ENCODE data around the gene CT83.

CT83 gene

GRCh38 chrX:116449156-116449555 lies 13.6 kb downstream of the CT83 start:
- CTCF ChIA-PET = interaction anchor here (0.6 kb wide), 1 partner anchor 461 kb away, joined by 3 read pairs; no protein-coding TSS in a partner anchor
- TF ChIP-seq, protein P1, sequence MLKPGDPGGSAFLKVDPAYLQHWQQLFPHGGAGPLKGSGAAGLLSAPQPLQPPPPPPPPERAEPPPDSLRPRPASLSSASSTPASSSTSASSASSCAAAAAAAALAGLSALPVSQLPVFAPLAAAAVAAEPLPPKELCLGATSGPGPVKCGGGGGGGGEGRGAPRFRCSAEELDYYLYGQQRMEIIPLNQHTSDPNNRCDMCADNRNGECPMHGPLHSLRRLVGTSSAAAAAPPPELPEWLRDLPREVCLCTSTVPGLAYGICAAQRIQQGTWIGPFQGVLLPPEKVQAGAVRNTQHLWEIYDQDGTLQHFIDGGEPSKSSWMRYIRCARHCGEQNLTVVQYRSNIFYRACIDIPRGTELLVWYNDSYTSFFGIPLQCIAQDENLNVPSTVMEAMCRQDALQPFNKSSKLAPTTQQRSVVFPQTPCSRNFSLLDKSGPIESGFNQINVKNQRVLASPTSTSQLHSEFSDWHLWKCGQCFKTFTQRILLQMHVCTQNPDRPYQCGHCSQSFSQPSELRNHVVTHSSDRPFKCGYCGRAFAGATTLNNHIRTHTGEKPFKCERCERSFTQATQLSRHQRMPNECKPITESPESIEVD (tag by site-specific recombination; IDR thresholded peaks at IDR 0.05) = no peak
- TF ChIP-seq ZNF398 (tag by site-specific recombination; IDR thresholded peaks at IDR 0.05) = no peak
- Histone ChIP-seq H3K27ac (ENCODE audit: extremely low read depth, low read depth, low read length) (no peak overlapping the region), H3K4me1 (ENCODE audit: control insufficient read depth, insufficient read depth, low read length) (no peaks in the 10 kb centered on the region), H3K4me3 (ENCODE audit: low read depth, low read length) (no peak overlapping the region), H3K9me3 (ENCODE audit: control insufficient read depth, insufficient read depth, low read depth, low read length) (no peaks in the 10 kb centered on the region), H3K36me3 (ENCODE audit: control insufficient read depth in 2 of 2, insufficient read depth in 1 of 2, low read length in 2 of 2) (no peaks in the 10 kb centered on the region)
- POLR2A ChIA-PET = no interaction called here

DNA sequence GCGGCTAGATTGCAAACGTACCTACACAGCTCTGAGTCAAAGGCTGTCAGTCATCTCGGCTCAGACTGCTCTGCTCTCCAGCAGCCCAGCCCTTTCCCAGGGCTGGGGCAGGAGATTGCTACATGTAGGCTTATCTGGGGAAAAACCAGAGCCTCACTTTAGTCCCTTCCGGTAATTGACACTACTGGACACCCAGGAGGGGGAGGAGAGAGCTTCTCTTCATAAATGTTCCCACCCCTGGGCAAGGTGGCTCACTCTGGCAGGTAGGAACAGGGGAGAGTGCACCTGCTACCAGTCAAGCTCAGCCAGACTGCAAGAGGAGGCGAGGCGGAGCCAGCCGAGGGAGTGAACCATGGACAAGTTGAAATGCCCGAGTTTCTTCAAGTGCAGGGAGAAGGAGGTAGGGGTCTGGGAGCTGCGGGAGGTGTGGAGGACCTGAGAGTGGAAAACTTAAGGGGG lies 26.4 kb downstream of the CT83 start, which contains the start of gene SLC6A14:
Gene SLC6A14, plus strand, starts transcription at position 249 of the 459 bp plus-strand sequence. Its CDS starts 104 bp downstream, at position 353.
- POLR2A ChIA-PET = no interaction called here

DNA sequence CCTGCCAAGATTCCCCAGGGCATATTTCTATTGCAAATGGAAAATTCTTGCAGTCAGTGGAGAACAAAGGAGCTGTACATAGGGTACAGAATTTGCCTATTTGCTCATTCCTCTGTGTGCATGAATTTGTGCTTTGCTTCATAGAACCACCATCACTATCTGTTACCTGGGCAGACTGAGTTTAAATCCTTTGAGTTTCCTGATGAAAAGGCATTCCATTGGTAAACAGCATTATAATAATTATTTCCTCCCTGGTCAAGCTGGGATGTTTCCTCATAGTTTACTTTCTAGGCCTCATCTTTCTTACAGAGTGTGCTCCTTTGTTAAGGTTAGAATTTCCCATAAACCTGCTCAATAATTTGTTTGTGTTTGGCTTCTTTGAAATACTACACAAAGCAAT lies 27.2 kb downstream of the CT83 start:
- ChIA-PET POLR2A (no interaction called here), CTCF (no interaction called here)
- Histone ChIP-seq H3K4me1 (ENCODE audit: control insufficient read depth, insufficient read depth, low read length) (no peaks in the 10 kb centered on the region), H3K4me3 (ENCODE audit: low read depth, low read length) (no peak overlapping the region), H3K9me3 (ENCODE audit: control insufficient read depth, insufficient read depth, low read depth, low read length) (no peaks in the 10 kb centered on the region), H3K36me3 (ENCODE audit: control insufficient read depth in 2 of 2, insufficient read depth in 1 of 2, low read length in 2 of 2) (no peaks in the 10 kb centered on the region), H3K27ac (ENCODE audit: extremely low read depth, low read depth, low read length) (no peak overlapping the region)
- TF ChIP-seq SCRT2 (tag by site-specific recombination; IDR thresholded peaks at IDR 0.05) = no peak
- no peak for TF ChIP-seq ZNF175 (tag by site-specific recombination; IDR thresholded peaks at IDR 0.05)
- no peak for TF ChIP-seq MZF1 (tag by site-specific recombination; IDR thresholded peaks at IDR 0.05; ENCODE audit: borderline replicate concordance)
- TF ChIP-seq REPIN1 (tag by site-specific recombination; IDR thresholded peaks at IDR 0.05; ENCODE audit: low read depth) = no peak
- TF ChIP-seq ZNF596 (tag by site-specific recombination; IDR thresholded peaks at IDR 0.05) = no peak
- TF ChIP-seq ZNF521 (tag by site-specific recombination; IDR thresholded peaks at IDR 0.05) = no peak
- TF ChIP-seq ZNF621 (tag by site-specific recombination; IDR thresholded peaks at IDR 0.05) = no peak
- no peak for TF ChIP-seq ZNF501 (tag by site-specific recombination; IDR thresholded peaks at IDR 0.05)

More for the DNA sequence above, 26.4 kb downstream of the CT83 start, which contains the start of gene SLC6A14:
- Histone ChIP-seq H3K27ac (ENCODE audit: extremely low read depth, low read depth, low read length) (no peak within 1 kb of the TSS), H3K4me3 (ENCODE audit: low read depth, low read length) (no peak within 1 kb of the TSS), H3K36me3 (ENCODE audit: control insufficient read depth in 2 of 2, insufficient read depth in 1 of 2, low read length in 2 of 2) (no peaks in the 10 kb centered on the region), H3K9me3 (ENCODE audit: control insufficient read depth, insufficient read depth, low read depth, low read length) (no peaks in the 10 kb centered on the region), H3K4me1 (ENCODE audit: control insufficient read depth, insufficient read depth, low read length) (no peaks in the 10 kb centered on the region)
- TF ChIP-seq MEIS1 (CRISPR knock-in tag; IDR thresholded peaks at IDR 0.05; ENCODE audit: borderline replicate concordance) (no peak), OVOL3 (tag by site-specific recombination; IDR thresholded peaks at IDR 0.05) (no peak), ZNF585B (tag by site-specific recombination; IDR thresholded peaks at IDR 0.05) (no peak), ZNF394 (tag by site-specific recombination; IDR thresholded peaks at IDR 0.05; ENCODE audit: borderline replicate concordance) (no peak), ZNF155 (tag by site-specific recombination; IDR thresholded peaks at IDR 0.05) (no peak), ZNF791 (tag by site-specific recombination; IDR thresholded peaks at IDR 0.05) (no peak), ZNF514 (tag by site-specific recombination; IDR thresholded peaks at IDR 0.05) (no peak), ZNF138 (tag by site-specific recombination; IDR thresholded peaks at IDR 0.05; ENCODE audit: borderline replicate concordance) (no peak)
- CTCF ChIA-PET = interaction anchor here (0.5 kb wide), 1 partner anchor 1289 kb away, joined by 3 read pairs; no protein-coding TSS in a partner anchor
